SK-N-SH treated with all-trans-retinoic acid at 6 μM for 48 hours (cell line): Measurements from ENCODE around the gene MET.

Experiments
- BACH2 ChIP-seq: fragments of 250-450 bp; sonication (Bioruptor Pico); IDR thresholded peaks from 2 replicates; pipeline ENCODE4 v1.9.0; 2021; ENCODE audit warnings: mild to moderate bottlenecking, borderline replicate concordance
- CREB5 ChIP-seq: fragments of 250-450 bp; sonication (Bioruptor Pico); IDR thresholded peaks from 2 replicates; pipeline ENCODE4 v1.5.1; 2020; ENCODE audit warnings: low read depth, mild to moderate bottlenecking, moderate library complexity
- CSDC2 ChIP-seq: fragments of 250-450 bp; sonication (Bioruptor Pico); IDR thresholded peaks from 2 replicates; pipeline ENCODE4 v1.5.0; 2020; ENCODE audit warnings: mild to moderate bottlenecking, moderate library complexity
- PATZ1 ChIP-seq: fragments of 250-450 bp; sonication (Bioruptor Pico); IDR thresholded peaks from 2 replicates; pipeline ENCODE4 v1.8.0; 2020; ENCODE audit warnings: mild to moderate bottlenecking, moderate library complexity, borderline replicate concordance
- PPARA ChIP-seq: fragments of 250-450 bp; sonication (Bioruptor Pico); IDR thresholded peaks from 2 replicates; pipeline ENCODE4 v1.5.0; 2020; ENCODE audit warnings: mild to moderate bottlenecking, borderline replicate concordance
- TCF4 ChIP-seq: fragments of 250-450 bp; sonication (Bioruptor Pico); IDR thresholded peaks from 2 replicates; pipeline ENCODE4 v1.8.0; 2021; ENCODE audit warnings: mild to moderate bottlenecking, moderate library complexity, borderline replicate concordance
- ZC3H10 ChIP-seq: fragments of 250-450 bp; sonication (Bioruptor Pico); IDR thresholded peaks from 2 replicates; pipeline ENCODE4 v1.5.1; 2021; ENCODE audit warnings: mild to moderate bottlenecking, moderate library complexity
- ZFP3 ChIP-seq: fragments of 250-450 bp; sonication (Bioruptor Pico); IDR thresholded peaks from 2 replicates; pipeline ENCODE4 v1.5.0; 2020; ENCODE audit warnings: mild to moderate bottlenecking, moderate library complexity
- ZFP30 ChIP-seq: fragments of 450-650 bp; formaldehyde crosslinking; IDR thresholded peaks from 2 replicates; pipeline ENCODE4 v1.5.0; 2022; ENCODE audit warnings: mild to moderate bottlenecking, moderate library complexity
- ZNF565 ChIP-seq: fragments of 450-650 bp; formaldehyde crosslinking; conservative IDR thresholded peaks from 2 replicates; pipeline ENCODE4 v1.5.0; 2020; ENCODE audit warnings: low read depth, mild to moderate bottlenecking, moderate library complexity
- ZNF8 ChIP-seq: fragments of 450-650 bp; formaldehyde crosslinking; IDR thresholded peaks from 2 replicates; pipeline ENCODE4 v1.5.0; 2020; ENCODE audit warnings: mild to moderate bottlenecking, moderate library complexity

- no peak for TF ChIP-seq ZFP3
- no peak for TF ChIP-seq PATZ1 (CRISPR knock-in tag)
- no peak for TF ChIP-seq ZNF8 (CRISPR knock-in tag)
- TF ChIP-seq ZFP30 (CRISPR knock-in tag): no peak
- no peak for TF ChIP-seq ZNF565 (CRISPR knock-in tag)
- TF ChIP-seq TCF4: no peak
- no peak for TF ChIP-seq CREB5 (CRISPR knock-in tag)
- TF ChIP-seq BACH2 (CRISPR knock-in tag): no peak
- TF ChIP-seq PPARA (CRISPR knock-in tag): no peak
- TF ChIP-seq CSDC2 (CRISPR knock-in tag): no peak
- TF ChIP-seq ZC3H10: no peak
Measured at GRCh38 chr7:116670409-116671015, 1.5 kb upstream of the MET start.
